DMS79 (cell line): ENCODE measurements around the gene TBRG4.
"Not testable (repeated sequence)": the region's sequence is repeated elsewhere in the genome, so short reads cannot be mapped to it uniquely, and the experiment has no call there.

Source experiments
- DNase-seq: peaks from one replicate; lab custom pipeline; 2025; lab: John Stamatoyannopoulos, UW

TBRG4 gene

DNA sequence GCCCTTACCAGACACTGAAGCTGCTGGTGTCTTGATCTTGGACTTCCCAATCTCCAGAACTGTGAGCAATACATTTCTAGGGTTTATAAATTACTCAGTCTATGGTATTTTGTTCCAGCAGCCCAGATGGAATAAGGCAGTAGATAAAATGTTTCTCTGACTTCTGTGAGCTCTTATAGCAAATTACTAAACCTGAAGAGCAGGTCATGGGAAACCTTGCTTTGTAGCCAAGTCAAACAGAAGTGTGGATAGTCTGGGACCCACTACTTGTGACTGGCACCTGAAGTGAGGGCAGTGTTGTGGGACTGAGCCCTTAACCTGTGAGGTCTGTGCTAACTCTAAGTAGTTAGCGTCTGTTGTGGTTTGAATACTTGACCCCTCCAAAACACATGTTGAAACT, 4.6 kb upstream of the TBRG4 start:
- DNase-seq, result no peak

DNA sequence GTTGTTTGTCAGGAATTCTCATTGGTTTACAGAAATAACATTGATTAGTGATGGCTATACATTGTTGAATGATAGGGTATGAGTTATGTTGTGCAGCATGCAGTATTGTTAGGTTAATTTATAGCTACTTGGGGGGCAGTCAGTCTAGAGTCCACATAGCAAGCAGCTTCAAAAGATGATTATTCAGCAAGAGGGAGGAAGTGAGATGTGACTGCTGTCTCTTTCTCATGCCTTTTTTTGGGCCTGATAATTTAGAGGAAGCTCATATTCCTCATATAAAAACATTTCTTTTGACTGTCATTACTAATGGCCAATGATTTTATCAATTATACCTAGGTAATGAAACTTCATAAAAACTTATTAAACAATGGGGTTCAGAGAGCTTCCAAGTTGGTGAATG, 3.4 kb upstream of the TBRG4 start:
- no peak for DNase-seq

DNA sequence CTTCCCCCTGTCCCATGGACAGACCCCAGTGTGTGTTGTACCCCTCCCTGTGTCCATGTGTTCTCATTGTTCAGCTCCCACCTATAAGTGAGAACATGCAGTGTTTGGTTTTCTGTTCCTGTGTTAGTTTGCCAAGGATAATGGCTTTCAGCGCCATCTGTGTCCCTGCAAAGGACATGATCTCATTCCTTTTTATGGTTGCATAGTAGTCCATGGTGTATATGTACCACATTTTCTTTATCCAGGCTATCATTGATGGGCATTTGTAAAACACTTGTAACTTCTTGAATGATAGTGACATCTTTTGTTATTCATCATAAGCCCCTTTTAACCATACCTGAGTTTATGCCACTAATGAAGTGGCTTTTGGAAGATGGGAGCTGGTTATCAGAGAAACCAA, 2.8 kb upstream of the TBRG4 start:
- DNase-seq, result not testable (repeated sequence)

DNA sequence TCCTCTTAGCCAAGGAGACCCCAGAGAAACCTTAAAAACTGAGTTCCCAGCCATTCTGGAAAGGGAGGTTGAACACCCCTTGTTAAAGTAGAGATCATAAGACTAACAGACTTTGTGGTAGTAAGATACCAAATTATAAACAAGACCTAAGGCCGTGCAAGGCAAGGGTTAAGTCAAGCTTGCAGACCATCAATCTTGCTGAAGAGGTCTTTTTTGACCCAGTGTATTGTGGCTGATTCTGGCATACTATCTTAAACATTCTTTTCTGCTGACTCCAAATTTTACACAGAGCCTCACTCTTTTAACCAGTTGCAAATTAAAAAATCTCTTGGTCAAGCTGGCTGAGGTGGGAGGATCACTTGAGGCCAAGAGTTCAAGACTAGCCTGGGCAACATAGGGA, 1.2 kb upstream of the TBRG4 start:
- DNase-seq, result no peak

DNA sequence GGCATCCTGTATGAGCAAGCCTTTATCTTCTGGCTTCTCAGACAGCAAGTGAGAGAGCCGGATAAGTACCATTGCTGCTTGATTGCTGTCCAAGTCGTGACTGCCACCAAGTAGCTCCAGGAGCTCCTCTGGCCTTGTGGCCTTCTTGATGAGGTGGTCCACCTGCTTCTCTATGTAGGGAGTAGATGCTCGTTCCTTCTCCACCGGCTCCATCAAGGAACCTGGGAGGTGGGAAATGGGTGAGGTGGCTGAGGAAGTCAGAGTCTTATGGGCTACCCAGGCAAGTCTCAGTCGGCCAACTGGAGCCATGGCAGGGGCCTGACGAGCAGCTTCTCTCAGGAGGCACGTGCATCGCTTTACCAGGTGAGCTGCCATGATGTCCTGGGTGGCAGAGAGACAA, 2.6 kb downstream of the TBRG4 start:
- DNase-seq, result no peak

DNA sequence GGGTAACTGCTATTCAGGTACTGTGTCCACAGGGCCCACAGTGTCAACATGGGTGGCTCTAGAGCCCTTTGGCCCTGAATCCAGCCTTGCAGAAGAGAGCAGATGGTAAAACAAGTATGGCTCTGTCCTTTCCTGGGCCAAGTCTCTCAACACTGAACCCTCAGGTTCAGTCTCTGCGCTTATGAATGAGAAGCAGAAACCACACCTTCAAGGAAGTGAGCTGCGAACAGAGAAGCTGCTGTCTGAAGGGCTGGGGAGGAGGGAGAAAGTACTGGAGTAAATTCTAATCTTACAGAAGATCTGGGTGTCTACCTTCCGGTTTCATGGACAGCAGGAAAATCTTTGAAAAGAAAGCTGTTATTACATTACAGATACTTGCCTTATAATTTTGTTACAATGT, 4.1 kb downstream of the TBRG4 start:
- DNase-seq, result no peak

DNA sequence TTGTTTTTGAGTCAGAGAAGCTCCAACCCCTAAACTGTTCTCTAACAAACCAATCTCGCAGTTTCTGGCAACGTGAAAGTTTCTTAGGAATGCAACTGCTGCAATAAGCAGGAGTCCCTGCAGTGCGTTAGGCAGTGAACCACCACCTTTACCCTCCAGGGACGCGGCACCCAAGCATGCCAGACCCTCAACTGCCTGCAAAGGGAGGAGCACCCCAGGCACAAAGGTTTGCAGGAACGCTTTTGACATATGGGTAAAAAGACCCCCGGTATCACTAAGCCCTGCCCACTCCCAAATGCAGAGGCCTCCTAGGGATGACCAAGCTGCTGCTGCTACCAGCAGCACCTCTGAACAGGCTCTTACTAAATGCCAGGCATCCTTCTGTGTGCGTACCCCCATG, 4.7 kb downstream of the TBRG4 start:
- no peak for DNase-seq

DNA sequence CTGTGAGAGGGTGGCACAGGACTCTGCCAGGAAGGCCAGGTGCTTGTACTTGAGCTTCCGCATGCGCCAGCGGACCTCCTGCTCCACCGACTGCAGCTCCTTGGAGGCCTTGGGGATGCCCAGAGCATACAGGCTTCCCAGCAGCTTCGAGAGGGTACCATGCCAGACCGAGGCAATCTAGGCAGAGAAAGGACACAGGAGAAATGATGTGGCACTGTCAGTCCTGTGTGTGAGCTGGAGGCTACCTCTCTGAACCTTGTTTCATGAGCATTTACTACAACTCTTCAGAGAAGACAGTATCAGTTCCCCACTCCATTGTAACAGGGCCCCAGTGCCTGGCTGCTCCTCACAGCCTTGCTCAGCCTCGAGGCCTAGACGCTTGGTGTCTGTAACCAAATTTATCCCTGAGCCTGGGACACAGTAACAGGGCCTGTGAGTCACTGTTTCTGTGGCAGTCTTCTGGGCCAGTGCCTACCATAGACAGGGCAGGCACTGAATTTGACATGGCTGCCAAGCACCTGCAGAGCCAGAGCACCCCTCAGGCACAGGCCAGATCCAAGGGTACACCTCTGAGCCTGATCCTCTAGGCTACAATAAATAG, 5.8 kb downstream of the TBRG4 start:
- DNase-seq, result no peak

DNA sequence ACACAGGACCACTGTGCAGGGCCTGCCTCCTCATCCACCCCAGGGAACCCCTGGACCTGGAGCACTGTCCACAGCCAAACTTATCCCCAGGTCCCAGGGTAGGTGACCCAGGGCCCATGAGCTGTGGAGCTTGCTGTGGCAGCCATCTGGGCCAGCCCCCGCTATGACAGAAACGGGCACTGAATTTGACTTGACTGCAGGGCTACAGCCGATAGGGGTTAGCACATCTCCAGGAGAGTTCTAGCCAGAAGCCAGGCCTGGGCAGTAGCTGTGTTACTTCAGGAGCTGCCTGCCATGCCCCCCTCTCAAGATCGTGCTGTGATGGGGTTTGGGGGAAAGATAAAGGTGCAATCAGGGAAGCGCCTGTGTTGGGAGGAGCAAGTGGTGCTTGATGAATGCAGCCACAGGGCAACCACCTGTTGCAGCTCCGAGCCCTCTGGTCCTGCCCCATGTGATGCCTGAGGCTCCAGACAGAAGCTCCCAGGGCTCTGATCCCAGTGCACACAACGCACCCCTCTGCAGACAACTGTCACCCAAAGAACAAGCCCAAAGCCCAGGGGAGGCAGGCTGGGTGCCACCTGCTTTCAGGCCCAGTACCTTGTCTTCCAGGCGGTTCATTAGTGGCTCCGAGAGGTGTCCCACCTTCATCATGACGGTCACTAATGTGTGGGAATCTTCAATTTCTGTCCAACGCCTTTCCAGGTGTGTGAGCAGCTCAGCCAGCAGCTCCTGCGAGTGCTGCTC, 6.5 kb downstream of the TBRG4 start:
- DNase-seq, result no peak

DNA sequence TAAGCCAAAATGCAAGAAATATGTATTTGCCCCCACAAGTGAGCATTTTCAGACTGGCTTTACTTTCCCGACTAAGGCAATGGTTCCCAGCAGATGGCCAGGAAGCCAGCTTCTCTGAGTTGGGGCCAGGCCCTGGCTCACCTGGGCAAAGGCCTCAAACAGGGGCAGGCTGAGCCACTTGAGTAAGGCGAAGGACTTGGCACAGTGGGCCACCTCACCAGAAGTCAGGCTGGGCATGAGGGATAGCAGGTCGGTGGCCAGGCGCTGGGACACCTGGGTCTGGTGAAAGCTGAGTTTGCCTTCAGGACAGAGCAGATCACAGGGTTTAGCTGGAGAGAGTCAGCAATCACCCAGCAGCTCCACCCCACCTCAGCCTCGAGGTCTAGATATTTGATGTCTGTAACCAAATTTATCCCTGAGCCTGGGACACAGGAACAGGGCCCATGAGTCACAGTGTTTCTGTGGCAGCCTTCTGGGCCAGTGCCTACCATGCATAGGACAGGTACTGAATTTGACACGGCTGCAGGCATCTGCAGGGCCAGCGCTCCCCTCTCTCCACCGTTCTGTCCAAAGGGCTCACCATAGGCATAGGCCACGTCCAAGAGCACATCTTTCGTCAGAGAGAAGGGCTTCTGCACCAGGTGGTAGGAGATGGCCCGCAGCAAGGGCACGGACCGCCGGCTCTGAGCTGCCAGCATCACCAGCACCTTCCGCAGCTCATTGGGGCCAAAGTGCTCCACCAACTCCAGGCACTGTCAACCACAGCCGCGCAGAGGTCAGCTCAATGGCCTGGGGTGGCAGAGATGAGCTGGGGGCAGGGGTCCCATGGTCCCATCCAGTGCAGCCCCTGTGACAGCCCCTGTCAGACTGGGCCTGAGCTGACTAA, 7.3 kb downstream of the TBRG4 start:
- DNase-seq, result no peak

DNA sequence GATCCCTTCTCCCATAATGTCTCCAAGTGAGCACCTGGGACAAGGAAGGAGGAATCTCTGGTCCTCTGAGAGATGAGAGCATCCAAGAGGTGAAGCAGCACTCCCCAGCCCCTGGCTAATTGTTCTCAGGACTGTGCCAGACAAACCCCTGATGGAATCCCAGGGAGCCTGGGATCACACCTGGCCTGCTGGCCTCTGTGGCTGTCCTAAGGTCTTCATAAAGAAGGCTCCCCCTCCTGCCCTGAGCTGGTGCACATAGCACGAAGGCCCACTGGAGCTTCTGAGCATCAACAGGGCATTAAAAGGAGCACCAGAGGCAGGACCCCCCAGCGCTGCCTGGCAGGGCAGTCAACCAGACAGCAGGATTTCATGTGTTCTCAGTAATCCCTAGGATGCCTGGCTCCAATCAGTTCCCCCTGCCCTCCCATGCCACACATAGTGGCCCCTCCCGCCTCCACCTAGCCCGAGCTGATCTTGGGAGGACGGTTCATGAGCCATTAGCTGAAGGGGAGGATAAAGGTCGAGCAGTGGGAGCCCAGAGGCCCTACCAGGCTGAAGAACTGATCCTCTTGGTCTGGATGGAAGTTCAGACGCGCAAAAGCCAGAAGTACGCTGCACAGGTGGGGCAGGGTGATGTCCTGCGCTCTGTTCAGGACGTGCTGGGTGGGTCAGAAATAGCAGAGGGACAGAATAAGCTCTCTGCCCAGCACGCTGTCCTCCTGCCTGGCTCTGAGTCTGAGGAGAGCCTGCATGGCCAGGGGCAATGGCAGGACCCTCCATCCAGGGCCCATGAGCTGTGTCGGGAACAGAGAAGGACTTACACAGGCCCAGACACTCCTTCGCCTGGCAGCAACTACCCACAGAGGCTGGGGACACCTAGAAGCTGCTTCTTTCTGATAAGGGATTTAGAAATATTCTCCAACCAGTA, 8.4 kb downstream of the TBRG4 start:
- no peak for DNase-seq

DNA sequence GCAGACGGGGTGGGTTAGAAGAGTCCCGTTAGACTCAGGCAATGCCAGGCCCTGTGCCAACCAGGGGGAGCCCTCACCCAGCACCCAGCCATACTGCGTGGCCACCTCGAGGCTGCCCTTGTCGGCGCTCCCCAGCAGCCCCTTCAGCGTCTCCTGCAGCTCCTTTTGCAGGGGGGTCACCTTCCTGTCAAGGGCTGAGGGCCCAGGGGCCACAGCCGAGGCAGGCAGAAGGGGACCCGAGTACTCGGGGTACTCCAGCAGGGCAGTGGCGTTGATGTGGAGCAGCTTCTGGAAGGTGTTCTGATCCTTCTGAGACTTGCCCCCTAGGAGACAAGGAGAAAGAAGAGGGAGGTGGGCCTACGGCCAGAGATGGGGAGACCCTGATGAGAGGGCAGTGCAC, 9.7 kb downstream of the TBRG4 start:
- DNase-seq, result no peak

DNA sequence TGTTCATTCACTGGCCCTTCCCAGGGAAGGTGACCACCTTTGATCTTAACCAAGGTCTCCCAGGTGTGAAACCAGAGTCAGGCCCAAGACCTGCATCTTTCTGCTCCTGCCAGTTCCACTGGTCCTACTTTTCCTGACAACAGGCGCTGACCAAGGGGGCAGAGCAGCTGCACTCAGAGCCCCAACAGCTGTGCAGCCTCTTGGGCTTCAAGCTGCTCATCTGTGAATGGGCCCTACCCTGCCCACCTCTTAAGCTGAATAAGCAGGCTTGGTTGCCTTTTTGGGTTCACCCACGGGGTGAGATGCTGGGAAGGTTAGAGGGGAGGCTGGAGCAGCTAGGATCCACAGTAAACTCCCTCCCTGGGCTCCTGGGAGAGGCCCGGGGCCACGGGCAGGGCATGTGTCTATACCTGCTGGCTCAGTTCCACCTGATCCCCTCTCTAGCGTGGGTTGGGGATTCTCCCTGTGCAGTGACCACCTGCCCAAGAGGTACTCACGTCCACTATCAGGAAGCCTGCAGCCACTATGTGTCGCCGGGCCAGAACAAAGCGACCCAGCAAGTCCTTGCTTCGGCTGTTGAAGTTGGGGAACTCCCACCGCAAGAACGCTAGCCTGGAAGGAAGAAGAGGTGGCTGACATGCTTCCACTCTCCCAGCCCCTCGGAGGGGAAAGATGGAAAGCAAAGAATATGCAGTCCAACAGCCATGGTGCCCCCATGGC, 10.6 kb downstream of the TBRG4 start:
- DNase-seq, result no peak

DNA sequence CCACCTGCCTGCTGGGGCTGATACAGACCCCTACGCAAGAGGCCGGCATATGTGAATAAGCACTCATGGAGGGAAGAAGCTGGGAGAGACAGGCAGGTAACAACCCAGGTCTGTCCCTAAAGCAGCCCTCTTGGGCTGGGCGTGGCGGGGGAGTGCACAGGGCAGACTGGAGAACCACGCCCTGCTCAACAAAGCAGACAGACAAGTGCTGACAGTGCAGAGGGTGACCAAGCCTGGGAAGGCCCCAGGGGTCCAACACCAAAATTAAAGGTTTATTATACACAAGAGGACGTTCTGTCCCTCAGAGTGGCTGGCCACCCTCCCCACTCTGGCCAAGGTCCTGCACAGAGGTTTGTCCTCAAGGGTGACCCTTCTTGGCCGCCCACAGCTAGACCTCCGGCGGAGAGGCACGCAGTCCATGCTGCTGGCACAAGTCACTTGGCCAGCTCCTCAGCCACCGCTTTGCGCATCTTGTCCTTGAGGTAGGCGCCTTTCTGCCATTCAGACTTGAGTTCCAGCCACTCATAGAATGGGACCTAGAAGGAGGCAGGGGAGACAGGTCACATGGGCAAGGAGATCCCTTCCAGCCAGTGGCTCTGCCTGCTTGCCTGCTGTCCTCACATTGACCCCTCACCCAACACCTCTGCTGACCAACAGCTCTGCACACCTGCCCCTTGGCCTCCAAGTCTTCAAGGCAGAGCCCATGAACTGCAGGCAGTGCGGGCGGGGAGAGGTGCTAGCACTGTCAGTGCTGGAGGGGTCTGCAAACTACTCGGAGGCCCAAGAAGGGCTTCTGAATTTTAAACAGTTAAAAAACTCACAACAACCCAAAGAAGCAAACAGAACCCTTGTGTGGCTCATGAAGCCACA, 11.4 kb downstream of the TBRG4 start:
- DNase-seq, result no peak

DNA sequence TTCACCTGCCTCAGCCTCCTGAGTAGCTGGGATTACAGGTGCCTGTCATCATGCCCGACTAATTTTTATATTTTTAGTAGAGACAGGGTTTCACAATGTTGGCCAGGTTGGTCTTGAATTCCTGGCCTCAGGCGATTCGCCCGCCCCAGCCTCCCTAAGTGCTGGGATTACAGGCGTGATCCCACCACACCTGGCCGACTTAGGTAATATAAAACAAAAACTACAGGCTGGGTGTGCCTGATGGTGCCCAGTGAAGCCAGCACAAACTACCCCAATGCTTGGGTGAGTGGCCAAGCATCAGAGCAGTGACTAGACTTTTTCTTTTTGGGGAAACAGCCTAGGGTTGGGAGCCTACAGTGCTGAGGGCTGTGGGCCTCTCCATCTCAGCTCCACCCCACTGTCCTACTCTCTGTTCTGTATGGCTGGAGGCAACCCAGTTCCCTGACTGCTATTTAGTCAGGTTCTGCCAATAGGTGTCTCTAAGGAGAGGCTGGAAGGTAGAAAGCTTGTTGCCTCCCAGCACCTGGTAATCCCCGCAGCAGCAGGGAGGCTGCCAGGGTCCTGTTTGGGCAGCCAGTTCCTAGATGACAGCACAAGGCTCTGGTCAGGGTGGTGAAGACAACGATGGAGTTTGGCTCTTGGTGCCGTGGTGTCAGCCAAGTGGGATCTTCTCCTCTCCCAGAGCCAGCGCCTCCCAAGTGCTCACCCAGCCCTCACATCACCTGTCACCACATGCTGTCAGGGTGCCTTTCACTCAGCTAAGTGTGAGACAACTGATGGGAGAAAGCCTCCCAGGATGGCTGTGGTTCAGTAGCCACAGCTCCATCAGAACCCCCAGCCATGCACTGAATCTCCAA, 12.3 kb downstream of the TBRG4 start:
- DNase-seq, result no peak

DNA sequence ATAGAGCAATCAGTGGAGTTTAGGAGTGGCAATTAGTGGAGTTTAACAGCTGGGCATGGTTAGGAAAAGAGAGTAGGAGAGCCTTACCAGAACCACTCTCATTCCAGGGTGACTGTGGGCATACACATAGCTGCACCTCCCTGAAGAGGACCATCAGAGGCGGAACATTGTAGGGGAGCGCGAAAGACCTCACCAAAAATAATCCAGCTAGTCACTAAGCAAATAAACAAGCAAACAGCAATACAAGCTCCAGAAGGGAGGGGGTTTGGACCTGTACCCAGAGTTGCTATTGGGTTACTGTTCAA, 18.6 kb downstream of the TBRG4 start:
- DNase-seq, result no peak

DNA sequence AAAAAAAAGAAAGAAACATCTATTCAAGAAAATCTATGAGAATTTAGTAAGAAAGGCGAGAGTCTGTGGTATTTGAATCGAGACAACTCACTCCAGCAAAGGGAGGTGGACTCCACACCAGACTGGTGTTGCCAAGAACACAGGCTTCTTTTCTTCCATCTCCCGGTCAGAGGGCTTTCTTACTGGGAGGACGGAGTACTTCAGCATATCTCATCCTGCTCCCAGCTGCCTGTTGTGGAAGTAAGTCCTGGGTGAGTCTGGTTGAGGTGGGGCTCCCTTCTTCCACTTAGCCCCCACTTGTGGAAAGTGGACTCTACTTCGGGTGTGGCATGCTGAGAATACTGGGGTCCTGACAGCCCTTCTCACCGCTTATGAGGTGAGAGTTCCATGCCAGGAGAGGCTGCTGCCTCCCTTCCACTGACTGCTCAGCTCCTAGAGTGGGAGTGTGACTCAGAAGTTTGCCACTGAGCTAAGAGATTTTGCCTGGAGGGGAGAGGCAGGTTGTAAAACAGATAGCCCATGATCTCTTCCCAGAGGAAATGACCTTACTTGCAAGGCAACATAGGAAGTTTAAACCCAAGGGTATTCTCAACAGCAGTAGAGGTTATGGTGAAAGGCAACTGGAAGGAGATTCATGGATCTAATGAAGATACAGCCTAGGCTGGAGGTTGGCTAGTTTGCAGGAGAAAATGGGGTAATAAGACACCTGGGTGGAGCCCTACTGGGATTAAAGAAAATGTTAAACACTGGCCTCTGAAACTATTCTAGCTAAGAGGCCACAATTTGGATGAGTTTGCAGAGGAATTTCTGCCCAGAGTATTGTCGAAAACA, 19.2 kb downstream of the TBRG4 start:
- no peak for DNase-seq

DNA sequence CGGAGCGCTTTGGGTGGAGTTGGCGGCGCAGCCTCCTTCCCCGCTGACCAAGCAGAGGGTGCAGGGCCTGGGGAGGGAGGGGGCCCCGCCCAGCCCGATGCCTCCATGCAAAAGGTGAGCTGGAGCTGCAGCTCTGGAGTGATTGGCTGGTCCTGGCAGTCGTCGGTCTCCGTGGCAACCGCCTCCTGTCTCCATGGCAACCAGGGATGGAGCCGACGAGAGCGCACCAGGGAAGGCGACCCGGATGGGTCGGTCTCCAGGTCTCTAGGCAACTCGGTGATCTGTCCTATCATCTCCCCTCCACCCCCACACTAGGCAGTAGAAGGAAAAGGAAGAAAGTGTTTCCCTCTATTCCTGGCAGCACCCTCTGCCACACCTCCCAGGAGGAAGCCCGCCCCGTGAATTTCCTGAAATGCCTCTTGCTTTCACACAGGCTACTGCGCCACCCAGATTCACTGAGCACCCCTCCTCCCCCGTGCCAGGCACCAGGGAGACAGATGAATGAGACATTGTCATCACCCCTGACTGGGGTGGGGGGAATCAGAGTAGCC, 22.1 kb downstream of the TBRG4 start:
- DNase-seq, result peak; percentile 87
